ENCODE measurements around the gene FTCD. TPM values are rescaled to one million over a fixed set of nuclear protein-coding genes. Genes with fewer than 3 reads are reported as not detected.

FTCD gene
- total and polyA plus RNA-seq, 5 experiments from 2014 or later: 2.1 to 2.2 TPM; not detected in 3

DNA sequence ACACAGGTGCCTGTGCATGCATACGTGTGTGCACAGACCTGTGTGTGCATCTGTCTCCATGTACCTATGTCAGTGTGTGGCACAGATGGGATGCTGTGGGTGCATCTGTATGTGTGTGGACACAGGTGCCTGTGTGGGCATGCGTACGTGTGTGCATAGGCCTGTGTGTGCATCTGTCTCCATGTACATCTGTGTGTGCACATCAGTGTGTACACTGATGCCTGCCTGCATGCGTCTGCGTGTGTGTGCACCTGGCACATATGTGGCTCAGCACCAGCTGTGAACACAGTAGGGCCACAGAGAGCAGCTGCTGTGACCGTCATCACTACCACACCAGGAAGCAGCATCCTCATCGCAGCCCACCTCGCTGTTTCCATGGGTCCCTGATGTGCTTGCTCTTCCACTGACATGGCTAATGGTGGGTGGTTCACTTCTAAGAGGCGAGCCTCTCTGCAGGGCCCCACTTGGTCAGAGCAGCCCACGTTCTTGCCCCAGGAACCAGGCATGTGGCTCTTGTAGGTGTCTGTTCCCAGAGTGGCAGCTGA, 38.5 kb upstream of the FTCD start:
- no peak for DNase-seq
- H3K27ac Mint-ChIP-seq: peak overlapping the region in 1 of 10 donors; percentile 39
- no peaks in the 10 kb centered on the region for H3K4me1 Mint-ChIP-seq
- no peak for ATAC-seq
- no peaks in the 10 kb centered on the region for H3K9me3 Mint-ChIP-seq
- peaks cover 8 to 44% (median 13%) of the 10 kb centered on the region in 3 donors for H3K36me3 Mint-ChIP-seq
- no peaks in the 10 kb centered on the region for H3K27me3 Mint-ChIP-seq
- POLR2A ChIA-PET: interaction anchor here (0.5 kb wide), 1 partner anchor 220 kb away, joined by 3 read pairs; no protein-coding TSS in a partner anchor
- no peak overlapping the region for H3K4me3 Mint-ChIP-seq

DNA sequence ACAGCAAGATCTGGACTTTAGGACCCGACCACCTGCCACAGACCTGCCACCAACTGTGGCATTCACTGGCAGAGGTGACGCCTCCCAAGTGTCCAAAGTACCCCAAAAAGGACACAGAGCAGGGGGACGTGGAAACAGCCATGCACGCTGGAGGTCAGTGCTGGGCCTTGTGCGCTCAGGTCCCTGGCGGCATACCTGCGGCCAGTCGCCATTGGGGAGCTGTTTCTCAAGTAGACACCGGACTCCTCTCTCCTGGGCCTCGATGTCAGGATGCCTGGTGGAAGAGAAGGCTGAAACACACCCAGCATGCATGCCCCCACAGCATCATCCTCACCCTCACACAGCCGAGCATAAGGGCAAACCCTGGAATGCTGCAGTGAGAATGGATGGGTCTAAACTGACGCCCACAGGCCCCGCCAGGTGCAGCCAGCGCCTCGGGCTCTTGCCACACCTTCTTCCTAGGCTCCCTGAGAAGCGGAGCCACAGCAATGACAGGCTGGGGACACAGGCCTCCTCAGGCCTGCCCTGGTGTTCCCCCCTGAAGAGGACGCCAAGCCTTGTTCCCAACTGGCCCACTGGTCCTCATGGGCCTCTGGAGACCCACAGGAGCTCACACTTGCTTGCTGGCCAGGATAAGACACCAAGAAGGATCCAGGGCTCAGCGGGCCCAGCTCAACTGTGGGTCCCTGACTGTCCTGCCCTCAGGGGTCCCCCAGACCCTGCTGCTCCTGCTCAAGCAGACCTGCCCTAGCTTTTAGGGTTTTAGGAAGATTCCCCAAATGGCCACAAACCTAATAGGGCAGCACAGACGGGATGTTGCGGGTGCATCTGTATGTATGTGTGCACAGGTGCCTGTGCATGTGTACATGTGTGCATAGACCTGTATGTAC, 36.6 kb upstream of the FTCD start:
- H3K27ac Mint-ChIP-seq: no peak overlapping the region
- H3K36me3 Mint-ChIP-seq: peaks cover 8 to 25% (median 11%) of the 10 kb centered on the region in 3 donors
- H3K4me3 Mint-ChIP-seq: no peak overlapping the region
- ATAC-seq: no peak
- peaks cover 0 to 1% (median 0%) of the 10 kb centered on the region in 4 donors for H3K4me1 Mint-ChIP-seq
- H3K27me3 Mint-ChIP-seq: no peaks in the 10 kb centered on the region
- DNase-seq: no peak
- POLR2A ChIA-PET: no interaction called here
- no peaks in the 10 kb centered on the region for H3K9me3 Mint-ChIP-seq

DNA sequence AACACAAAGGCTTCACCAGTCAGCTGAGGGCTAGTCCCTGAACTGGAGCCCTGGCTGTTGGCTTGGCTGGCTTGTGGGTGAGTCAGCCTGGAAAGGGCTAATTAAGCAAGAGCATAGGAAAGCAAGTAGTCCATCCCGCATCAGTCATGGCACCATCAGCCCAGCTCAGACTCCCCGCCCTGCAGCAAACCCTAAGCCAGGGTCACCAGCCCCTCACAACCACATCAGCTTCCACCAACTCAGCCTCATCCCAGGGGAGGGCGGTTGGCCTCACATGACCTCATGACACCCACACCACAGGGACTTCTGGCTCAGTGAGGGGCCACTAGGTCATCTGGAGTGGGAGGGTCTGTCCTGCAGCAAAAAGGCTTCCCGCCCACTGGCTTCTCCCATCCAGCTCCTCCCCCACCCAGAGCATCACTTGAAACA, 35.9 kb upstream of the FTCD start:
- Mint-ChIP-seq H3K36me3 (peaks cover 5 to 18% (median 6%) of the 10 kb centered on the region in 3 donors), H3K4me3 (no peak overlapping the region), H3K9me3 (no peaks in the 10 kb centered on the region), H3K4me1 (peaks cover 0 to 1% (median 0%) of the 10 kb centered on the region in 4 donors), H3K27me3 (no peaks in the 10 kb centered on the region), H3K27ac (peak overlapping the region in 1 of 10 donors; percentile 7)
- DNase-seq (no peak), ATAC-seq (no peak)
- POLR2A ChIA-PET: no interaction called here

DNA sequence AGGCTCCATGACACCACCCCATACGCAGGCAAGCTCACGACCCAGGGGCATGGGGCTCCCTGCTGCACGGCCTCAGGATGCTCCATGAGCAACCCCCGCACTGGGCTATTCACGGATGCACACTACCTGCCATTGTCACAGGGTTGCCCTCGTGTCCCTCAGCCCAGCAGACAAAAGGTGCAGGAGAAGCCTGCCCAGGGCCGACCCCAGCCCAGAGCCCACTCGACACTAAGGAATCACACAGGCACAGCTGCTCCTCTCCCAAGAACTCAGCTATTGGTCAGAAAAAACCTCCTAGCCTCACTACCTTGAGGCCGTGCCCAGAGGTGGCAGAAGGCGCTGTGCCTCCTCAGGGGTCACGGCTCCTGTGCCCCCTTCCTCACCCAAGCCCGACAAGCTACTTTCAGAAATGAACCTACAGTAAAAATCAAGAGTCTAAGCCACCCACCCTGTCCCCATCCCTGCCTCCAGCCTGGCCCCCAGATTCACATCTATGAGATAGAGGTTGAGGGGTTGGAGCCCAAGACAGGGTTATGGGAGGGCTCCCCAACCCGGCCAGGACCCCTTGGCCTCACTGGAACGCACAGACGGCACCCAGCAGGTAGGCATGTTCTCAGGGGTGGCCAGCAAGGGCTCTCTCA, 35.2 kb upstream of the FTCD start:
- peak overlapping the region in 1 of 10 donors; percentile 45 for H3K27ac Mint-ChIP-seq
- POLR2A ChIA-PET: no interaction called here
- DNase-seq (no peak), ATAC-seq (no peak)
- H3K27me3 Mint-ChIP-seq: no peaks in the 10 kb centered on the region
- H3K36me3 Mint-ChIP-seq: peaks cover 4 to 12% (median 4%) of the 10 kb centered on the region in 3 donors
- peaks cover 0 to 3% (median under 1%) of the 10 kb centered on the region in 4 donors for H3K4me1 Mint-ChIP-seq
- no peaks in the 10 kb centered on the region for H3K9me3 Mint-ChIP-seq
- no peak overlapping the region for H3K4me3 Mint-ChIP-seq

DNA sequence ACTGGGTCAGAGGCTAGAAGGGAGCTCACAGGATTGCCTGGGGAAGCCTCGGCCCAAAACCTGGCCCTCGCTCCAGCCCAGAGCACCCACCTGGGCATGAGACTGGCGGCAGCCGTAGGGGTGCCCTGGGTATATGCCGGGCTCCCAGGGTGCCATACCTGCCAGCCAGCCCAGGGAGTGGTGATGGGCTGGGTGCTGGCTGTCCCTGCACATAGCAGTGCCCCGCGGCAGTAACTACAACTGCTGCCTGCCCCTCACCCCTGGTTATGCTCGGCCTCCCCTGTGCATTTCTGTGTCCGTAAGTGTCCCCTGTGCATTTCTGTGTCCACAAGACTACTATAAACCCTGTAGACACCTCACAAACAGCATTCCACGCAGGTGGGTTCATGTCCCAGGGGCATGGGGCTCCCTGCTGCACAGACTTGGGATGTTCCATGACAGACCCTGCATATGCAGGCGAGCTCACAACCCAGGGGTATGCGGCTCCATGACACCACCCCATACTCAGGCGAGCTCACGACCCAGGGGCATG, 34.6 kb upstream of the FTCD start:
- peak overlapping the region in 1 of 10 donors; percentile 45 for H3K27ac Mint-ChIP-seq
- no peaks in the 10 kb centered on the region for H3K9me3 Mint-ChIP-seq
- peaks cover 0 to 6% (median 4%) of the 10 kb centered on the region in 4 donors for H3K4me1 Mint-ChIP-seq
- H3K27me3 Mint-ChIP-seq: no peaks in the 10 kb centered on the region
- DNase-seq (no peak), ATAC-seq (no peak)
- POLR2A ChIA-PET: no interaction called here
- H3K36me3 Mint-ChIP-seq: peaks cover 4 to 9% (median 4%) of the 10 kb centered on the region in 3 donors
- no peak overlapping the region for H3K4me3 Mint-ChIP-seq

DNA sequence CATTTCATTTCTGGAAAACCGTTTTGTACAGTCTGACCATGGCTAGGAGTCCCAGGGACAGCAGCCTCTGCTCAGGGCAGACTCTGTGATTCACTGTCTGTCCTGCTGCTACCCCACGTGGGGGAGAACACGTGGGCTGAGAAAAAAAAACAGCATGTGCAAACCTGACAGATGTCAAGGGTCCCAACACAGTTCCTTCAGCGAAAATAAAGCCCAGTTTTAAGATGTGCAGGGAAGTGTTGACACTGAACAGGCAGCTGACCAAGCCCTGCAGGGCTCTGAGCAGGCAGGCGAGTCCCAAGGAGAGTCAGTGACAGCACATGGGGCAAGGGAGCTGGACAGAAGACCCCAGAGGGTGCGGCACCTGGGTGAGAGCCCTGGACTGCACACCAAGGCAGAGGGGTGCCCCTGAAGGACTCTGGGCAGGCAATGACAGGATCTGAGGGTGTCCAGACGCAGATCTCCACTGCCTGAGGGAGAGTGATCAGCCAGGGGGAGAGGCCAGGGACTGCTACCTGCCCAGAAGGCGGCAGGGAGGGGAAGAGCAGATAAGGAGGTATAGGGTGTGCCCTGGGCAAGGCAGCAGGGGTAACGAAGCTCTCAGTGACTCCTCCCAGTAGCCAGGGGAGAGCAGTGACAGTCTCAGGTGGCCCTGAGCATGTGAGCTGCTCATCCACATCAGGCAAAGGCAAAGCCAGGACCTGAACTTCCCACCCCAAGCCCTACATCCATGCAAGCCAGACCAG, 34.0 kb upstream of the FTCD start:
- peaks cover 0 to 11% (median 7%) of the 10 kb centered on the region in 4 donors for H3K4me1 Mint-ChIP-seq
- H3K9me3 Mint-ChIP-seq: no peaks in the 10 kb centered on the region
- peak overlapping the region in 2 of 10 donors; percentile 6 to 90 for H3K27ac Mint-ChIP-seq
- DNase-seq (no peak), ATAC-seq (no peak)
- no peaks in the 10 kb centered on the region for H3K27me3 Mint-ChIP-seq
- POLR2A ChIA-PET: no interaction called here
- H3K4me3 Mint-ChIP-seq: no peak overlapping the region
- H3K36me3 Mint-ChIP-seq: peaks cover 4 to 6% (median 4%) of the 10 kb centered on the region in 3 donors

DNA sequence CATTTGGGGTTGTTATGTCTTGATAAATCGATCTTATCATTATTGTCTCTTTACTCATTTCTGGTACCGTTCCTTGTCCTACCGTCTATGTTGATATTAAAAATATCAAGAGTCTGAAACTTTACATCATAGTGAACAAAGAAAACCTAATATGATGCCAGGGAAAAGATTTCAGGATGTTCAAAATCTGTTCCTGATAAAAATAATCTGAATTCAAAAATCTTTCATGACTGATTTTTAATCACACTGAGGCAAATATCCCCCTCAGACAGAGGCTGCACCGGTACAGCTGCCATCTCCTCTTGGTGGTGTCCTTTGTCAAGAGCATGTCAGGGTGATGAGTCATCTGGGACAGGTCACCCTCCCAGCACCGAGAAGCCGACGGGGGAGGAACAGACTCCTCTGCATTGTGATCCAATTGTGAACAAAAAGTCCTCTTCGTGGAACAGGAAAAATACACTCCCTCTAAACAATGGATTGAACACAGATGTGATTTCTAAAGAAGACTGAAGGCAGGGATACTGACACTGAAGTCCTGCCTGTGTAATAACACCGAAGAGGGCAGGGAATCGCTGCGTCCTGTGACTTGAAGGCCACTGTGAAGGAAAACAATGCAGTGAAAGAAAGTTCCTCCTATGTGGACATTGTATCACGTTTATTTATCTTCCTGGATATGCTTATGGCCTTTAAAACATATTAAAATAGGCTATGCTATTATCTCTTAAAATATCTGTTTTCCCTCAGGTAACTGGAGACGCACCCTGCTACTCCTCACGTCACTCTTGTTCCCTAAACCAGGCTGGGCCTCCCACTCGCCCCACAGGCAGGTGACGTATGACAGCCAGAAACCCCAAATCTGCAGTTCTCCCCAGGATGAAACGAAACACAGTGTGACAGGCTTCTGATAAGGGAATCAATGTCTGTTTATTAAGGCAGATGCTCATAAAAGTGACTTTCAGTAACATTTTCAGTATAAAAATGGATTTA, 33.1 kb upstream of the FTCD start:
- H3K4me3 Mint-ChIP-seq: no peak overlapping the region
- peak overlapping the region in 3 of 10 donors; percentile 63 to 90 (median 81) for H3K27ac Mint-ChIP-seq
- peaks cover 0 to 11% (median 7%) of the 10 kb centered on the region in 4 donors for H3K4me1 Mint-ChIP-seq
- H3K36me3 Mint-ChIP-seq: peaks cover 0 to 4% (median 0%) of the 10 kb centered on the region in 3 donors
- POLR2A ChIA-PET: interaction anchor here (0.7 kb wide), 1 partner anchor 39 kb away, joined by 3 read pairs; no protein-coding TSS in a partner anchor
- DNase-seq: no peak
- ATAC-seq: no peak
- H3K27me3 Mint-ChIP-seq: no peaks in the 10 kb centered on the region
- no peaks in the 10 kb centered on the region for H3K9me3 Mint-ChIP-seq

DNA sequence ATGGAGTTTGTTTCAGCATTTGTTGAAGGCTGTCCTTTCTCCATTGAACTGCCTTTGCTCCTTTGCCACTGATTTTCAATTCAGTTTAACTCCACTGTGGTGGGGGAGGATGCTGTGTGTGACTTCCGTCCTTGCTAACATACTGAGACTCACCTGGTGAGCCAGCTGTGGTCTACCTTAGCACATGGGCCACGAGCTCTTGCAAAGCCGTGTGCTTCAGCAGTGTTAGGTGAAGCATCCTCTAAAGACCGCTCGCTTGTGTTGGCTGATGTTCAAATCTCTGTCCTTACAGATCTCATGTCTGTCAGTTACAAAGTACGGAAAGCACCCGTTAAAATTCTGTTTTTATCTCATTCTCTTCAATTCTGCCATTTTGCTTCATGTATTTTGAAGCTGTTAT, 32.4 kb upstream of the FTCD start:
- H3K4me3 Mint-ChIP-seq: peak overlapping the region in 1 of 10 donors; percentile 7

DNA sequence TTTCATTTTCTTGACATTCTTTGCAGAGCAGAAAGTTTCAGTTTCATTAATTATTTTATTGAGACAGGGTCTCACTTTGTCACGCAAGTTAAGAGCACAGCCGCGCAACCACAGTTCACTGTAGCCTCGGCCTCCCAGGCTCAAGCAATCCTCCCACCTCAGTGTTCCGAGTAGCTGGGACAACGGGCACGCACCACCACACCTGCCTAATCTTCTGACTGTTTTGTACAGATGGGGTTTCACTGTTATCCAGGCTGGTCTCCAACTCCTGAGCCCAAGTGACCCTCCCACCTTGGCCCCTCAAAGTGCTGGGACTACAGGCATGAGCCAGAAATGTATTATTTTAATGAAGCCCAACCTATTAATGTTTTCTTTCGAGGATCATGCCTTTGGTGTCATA, 31.9 kb upstream of the FTCD start:
- Mint-ChIP-seq H3K27ac (peak overlapping the region in 1 of 10 donors; percentile 53), H3K4me1 (peaks cover 0 to 15% (median 7%) of the 10 kb centered on the region in 4 donors), H3K36me3 (peaks cover 0 to 4% (median 0%) of the 10 kb centered on the region in 3 donors), H3K9me3 (no peaks in the 10 kb centered on the region), H3K27me3 (no peaks in the 10 kb centered on the region), H3K4me3 (no peak overlapping the region)
- DNase-seq: no peak
- POLR2A ChIA-PET: no interaction called here
- no peak for ATAC-seq

More for the DNA sequence above, 32.4 kb upstream of the FTCD start:
- H3K27me3 Mint-ChIP-seq: no peaks in the 10 kb centered on the region
- DNase-seq (no peak), ATAC-seq (no peak)
- no peaks in the 10 kb centered on the region for H3K9me3 Mint-ChIP-seq
- peaks cover 0 to 4% (median 0%) of the 10 kb centered on the region in 3 donors for H3K36me3 Mint-ChIP-seq
- POLR2A ChIA-PET: interaction anchor here (0.7 kb wide), 1 partner anchor 40 kb away, joined by 3 read pairs; no protein-coding TSS in a partner anchor
- H3K4me1 Mint-ChIP-seq: peaks cover 0 to 14% (median 7%) of the 10 kb centered on the region in 4 donors
- peak overlapping the region in 2 of 10 donors; percentile 53 to 63 for H3K27ac Mint-ChIP-seq

DNA sequence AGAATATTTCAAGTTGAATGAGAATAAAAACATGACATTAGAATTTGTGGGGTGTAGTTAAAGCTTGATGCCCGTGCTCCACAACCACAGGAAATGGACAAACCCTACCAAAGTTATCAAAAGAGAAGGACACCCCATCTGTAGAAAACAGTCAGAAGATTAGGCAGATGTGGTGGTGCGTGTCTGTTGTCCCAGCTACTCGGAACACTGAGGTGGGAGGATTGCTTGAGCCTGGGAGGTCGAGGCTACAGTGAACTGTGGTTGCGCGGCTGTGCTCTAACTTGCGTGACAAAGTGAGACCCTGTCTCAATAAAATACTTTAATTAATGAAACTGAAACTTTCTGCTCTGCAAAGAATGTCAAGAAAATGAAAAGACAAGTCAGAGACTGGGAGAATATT, 30.3 kb upstream of the FTCD start:
- peak overlapping the region in 6 of 10 donors; percentile 16 to 88 (median 68) for H3K27ac Mint-ChIP-seq
- H3K27me3 Mint-ChIP-seq: no peaks in the 10 kb centered on the region

More for the DNA sequence above, 30.3 kb upstream of the FTCD start:
- Mint-ChIP-seq H3K36me3 (peaks cover 0 to 4% (median 0%) of the 10 kb centered on the region in 3 donors), H3K9me3 (no peaks in the 10 kb centered on the region), H3K4me3 (peak overlapping the region in 7 of 10 donors; percentile 19 to 91 (median 81)), H3K4me1 (peaks cover 0 to 15% (median 7%) of the 10 kb centered on the region in 4 donors)
- ATAC-seq (no peak), DNase-seq (no peak)
- POLR2A ChIA-PET: interaction anchor here (0.6 kb wide), 1 partner anchor 13 kb away, joined by 3 read pairs; no protein-coding TSS in a partner anchor

Data from naive thymus-derived CD8-positive, alpha-beta T cell (primary cell).